GM21717 (cell line): ENCODE results near the gene OGDH.
A peak's percentile ranks its signal among the peaks of the same experiment; 100 is the strongest.
"Not testable (repeated sequence)": the region's sequence is repeated elsewhere in the genome, so short reads cannot be mapped to it uniquely, and the experiment has no call there.

Experiments
- ATAC-seq: cut with Tn5 transposase; IDR thresholded peaks from one replicate; pipeline ENCODE4 v1.9.1; 2021; ENCODE audit warnings: mild to moderate bottlenecking, moderate library complexity; ENCODE audit not compliant: unreplicated experiment

Gene OGDH

DNA sequence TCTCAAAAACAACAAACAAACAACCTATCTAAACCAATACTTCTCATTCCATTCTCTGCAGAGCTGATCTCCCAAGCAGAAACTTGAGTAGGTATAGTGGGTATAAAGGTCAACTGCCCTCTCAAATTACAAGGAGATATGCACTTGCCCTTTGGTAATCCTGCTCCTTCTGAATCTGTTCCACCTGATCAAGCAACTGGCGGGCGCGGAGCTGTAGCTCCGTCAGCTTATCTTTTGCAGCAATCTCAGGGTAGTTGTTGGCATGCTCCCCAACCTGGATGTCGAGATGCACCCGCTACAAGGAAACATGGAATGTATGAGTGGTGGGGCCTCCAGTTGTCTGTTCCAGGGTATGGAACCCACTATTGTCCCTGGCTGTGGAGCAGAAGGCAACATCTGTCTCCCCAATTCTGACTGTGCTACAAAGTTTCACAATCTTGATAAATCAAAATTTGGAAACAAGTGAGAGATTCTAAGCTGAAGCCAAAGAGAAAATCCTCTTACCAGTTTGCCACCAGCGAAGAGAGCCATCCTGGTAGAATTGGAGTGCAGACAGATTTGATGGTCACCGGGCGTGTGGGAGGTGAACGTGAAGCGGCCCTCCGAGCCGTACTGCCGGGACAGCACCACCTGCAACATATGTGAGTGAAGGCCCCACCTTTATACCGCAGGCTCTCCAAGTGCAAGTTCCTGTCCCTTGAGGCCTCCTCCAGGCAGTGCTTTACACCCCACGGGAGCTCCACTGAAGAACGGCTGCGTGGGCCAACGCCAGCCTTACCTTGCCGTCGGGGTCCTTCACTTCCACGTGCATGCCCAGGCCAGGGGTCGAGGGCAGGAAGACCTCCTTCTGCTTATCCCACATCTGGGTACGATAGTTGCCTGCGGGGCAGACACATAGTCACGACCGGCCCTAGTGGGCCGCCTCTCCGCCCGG, 25.2 kb upstream of the OGDH start:
- ATAC-seq: peak; percentile 41

DNA sequence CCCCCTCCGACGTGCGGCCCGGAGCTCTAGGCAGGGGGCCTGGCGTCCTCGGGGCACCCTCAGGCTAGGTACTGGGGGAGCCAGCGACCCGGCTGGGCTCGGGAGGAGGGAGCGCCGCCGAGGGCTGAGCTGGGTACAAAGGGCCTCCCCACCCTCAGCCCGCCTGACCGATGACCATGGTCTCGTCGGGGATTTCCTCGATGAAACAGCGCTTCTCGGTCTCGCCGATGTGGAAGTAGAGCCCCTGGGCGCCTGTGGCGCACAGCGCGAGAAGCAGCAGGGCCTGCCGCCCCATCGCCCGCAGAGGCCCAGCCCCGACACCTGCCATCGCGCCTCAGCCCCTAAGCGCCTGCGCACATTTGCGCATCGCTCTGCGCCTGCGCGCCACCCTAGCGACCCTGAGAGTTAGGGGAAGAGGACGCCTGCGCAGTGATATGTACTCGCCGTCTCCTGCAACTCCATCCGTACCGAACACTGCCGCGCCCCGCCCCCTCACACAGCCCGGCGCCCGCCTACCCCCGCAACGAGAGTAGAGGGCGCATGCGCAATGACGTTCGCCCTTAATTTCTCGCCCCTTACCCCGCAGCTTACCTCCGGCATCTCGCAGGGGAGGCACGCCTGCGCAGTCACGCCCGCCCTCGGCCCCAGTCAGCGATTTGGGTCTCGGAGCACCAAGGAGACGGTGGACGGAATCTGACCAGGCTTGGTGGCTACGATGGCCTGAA, 24.4 kb upstream of the OGDH start, which contains the start of gene TMED4:
Gene TMED4, minus strand, starts transcription at position 353 of the 725 bp plus-strand sequence. Its CDS starts 25 bp downstream, at position 328.
- peak; percentile 73 for ATAC-seq

DNA sequence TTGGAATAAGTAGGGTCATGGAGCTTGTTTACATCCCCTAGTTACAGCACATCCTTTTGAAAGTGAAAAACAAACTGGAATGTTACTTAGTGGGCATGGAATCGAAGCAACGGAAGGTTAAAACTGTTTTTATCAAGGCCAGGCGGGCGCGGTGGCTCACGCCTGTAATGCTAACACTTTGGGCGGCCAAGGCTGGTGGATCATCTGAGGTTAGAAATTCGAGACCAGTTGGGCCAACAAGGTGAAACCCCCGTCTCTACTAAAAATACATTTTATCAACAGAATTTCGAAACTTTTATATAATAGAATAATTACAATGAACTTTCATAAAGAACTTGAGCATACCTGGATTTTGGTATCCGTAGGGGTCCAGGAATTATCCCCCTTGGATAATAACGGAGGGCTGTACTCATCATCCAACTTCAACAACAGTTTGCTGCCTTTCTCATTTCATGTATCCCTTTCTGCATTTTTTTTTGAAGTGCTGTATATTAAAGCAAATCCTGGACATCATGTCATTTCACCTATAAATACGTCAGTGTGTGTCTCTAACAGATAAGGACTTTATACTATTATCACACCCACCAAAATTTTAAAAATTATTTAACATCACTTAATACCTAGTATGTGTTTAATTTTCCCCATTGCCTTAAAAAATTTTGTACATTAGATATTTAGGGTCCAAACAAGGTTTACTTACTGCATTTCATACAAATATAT, 23.1 kb upstream of the OGDH start:
- no peak for ATAC-seq

DNA sequence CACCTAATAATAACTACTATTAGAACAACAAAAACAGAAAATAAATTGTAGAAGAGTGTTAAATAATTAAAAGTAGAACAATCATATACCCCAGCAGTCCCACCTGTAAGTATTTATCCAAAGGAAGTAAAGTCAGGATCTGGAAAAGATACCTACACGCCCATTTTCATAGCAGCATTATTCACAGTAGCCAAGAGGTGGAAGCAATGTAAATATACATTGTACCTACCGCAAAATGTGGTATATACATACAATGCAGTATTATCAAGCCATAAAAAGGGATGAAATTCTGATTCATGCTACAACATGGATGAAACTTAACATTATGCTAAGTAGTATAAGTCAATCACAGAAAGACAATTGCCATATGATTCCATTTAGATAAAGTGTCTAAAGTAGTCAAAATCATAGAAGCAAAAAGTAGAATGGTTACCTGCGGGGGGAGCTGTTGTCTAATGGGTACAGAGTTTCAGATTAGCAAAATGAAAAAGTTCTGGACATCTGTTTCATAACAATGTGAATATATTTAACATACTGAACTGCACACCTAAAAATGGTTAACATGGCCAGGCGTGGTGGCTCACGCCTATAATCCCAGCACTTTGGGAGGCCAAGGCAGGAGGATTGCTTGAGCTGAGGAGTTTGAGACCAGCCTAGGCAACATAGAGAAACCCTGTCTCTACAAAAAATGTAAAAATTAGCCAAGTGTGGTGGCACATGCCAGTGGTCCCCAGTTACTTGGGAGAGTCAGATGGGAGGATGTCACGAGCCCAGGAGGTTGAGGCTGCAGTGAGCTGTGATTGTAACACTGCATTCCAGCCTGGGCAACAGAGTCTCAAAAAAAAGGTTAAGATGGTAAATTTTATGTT, 18.4 kb upstream of the OGDH start:
- ATAC-seq: no peak

DNA sequence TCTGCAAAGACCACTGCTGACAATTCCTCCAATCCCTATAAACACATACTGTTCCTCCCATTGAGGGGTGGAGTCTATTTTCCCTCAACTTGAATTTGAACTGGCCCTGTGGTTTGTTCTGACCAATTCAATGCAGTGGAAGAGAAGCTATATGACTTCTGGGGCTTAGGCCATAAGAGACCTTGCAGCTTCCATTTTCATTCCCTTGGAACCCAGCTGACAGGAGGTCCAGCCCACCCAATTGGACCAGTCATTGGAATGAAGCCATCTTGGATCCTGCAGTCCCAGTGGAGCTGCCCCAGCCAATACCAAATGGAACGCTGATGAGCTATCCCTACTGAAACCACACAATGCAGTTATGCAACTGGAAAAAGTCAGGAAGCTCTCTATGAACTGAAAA, 15.5 kb upstream of the OGDH start:
- ATAC-seq: no peak

DNA sequence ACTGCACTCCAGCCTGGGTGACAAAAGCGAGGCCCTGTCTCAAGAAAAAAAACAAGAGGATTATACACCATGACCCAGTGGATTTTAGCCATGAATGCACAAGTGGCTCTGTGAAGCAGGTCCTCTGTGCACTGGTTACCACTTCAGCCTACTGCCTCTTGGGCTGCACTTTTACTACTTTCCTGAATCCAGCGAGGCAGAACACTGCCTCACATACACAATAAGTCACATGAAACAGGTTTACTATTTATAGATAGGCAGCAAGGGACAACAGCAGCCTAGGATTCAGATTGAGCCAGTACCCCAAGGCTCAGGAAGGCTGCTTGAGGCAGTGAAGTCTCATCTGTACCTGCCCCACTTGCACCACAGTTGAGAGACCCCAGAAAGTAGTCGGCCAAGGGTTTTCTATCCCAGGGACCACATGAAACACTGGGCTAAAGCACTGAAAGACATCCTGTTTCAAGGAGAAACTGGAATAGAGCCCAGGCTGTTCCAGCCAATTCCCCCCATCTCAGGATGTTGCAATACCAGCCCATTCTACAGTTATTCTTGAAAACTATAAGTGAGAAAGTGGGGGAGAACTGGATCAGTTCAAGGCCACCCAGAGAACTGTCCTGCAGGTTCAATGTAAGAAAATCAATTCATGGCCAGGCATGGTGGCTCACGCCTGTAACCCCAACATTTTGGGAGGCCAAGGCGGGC, 10.3 kb upstream of the OGDH start:
- no peak for ATAC-seq

DNA sequence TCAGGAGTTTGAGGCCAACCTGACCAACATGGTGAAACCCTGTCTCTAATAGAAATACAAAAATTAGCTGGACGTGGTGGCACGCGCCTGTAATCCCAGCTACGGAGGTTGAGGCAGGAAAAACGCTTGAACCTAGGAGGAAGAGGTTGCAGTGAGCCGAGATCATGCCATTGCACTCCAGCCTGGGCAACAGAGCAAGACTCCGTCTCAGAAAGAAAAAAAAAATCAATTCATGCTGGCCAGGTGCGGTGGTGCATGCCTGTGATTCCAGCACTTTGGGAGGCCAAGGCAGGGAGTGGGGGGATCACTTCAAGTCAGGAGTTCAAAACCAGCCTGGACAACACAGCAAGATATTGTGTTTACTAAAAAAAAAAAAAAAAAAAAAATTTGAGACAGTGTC, 9.2 kb upstream of the OGDH start:
- ATAC-seq: not testable (repeated sequence)

DNA sequence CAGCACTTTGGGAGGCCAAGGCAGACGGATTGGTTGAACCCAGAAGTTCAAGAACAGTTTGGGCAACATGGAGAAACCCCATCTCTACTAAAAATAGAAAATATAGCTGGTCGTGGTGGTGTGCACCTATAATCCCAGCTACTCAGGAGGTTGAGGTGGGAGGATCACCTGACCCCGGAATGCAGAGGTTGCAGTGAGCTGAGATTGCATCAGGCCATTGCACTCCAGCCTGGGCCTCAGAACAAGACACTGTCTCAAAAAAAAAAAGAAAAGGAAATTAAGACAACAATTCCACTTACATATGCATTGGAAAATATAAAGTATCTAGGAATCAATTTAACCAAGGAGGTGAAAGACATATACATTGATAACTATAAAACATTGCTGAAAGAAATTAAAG, 7.2 kb upstream of the OGDH start:
- ATAC-seq: no peak

DNA sequence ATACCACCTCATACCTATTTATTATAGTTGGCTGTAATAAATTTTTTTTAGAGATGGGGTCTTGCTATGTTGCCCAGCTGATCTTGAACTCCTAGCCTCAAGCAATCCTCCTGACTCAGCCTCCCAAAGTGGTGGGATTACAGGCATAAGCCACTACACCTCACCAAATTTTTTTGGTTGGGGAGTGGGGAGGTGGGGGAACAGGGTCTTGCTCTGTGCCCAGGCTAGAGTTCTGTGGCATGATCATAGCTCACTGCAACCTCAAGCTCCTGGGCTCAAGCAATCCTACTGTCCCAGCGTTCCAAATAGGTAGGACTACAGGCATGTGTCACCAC, 3.9 kb upstream of the OGDH start:
- ATAC-seq: no peak

DNA sequence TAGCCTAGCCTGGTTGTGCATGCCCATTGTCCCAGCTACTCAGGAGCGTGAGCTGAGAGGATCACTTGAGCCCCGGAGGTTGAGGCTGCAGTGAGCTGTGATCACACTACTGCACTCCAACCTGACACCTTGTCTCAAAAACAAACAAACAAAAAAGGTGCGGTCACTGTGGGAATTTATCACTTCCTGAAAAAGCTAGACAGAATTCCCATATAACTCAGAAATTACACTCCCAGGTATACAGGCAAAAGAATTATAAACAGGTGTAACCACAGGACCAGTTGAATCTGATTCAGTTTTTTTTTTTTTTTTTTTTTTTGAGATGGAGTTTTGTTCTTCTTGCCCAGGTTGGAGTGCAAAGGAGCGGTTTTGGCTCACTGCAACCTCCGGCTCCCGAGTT, 3.2 kb upstream of the OGDH start:
- no peak for ATAC-seq

DNA sequence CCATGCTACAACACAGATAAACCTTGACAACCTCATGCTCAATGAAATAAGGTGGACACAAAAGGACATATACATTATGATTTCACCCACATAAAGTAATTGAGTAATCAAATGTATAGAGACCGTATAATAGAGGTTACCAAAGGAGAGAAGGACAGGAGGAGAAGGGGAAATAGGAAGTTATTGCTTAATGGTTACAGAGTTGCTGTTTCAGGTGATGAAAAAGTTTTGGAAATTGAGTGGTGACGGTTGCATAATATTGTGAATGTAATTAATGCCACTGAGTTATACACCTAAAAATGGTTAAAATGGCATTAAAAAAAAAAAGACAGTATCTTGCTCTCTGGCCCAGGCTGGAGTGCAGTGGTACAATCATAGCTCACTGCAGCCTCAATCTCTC, 1.5 kb upstream of the OGDH start:
- no peak for ATAC-seq

DNA sequence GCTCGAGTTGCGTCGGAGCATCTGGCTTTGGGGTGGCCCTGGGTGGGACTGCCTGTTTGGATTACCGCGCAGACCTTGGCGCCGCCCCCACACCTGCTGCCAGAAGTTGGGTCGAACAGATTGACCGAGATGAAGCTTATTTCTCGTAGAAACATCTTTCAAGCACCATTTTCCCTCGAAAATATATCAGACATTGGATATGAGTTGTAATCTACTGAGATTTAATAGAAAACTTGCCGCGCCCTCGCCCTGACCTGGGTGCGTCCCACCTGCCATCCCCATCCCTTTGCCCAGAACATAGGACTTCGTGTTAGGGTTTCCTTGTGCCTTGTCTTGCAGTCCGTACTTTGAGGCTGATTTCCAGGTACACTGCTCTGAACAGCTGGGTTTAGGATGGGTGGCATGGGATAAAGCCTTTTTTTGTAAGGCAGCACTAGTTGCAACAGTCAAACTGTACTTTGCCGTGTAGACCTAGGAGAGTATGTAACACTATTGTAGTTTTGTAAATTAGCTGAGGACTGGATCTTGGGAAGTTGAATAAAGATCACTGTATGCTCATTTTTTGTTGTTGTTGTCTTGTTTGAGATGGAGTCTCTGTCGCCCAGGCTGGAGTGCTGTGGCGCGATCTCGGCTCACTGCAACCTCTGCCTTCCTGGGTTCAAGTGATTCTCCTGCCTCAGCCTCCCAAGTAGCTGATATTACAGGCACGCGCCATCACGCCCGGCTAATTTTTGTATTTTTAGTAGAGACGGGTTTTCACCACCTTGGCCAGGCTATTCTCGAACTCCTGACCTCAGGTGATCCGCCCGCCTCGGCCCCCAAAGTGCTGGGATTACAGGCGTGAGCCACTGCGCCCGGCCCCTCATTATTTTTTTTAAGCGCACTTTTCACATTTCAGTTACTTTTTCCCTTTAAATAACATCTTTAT, 978 bp downstream of the OGDH start:
- no peak for ATAC-seq

DNA sequence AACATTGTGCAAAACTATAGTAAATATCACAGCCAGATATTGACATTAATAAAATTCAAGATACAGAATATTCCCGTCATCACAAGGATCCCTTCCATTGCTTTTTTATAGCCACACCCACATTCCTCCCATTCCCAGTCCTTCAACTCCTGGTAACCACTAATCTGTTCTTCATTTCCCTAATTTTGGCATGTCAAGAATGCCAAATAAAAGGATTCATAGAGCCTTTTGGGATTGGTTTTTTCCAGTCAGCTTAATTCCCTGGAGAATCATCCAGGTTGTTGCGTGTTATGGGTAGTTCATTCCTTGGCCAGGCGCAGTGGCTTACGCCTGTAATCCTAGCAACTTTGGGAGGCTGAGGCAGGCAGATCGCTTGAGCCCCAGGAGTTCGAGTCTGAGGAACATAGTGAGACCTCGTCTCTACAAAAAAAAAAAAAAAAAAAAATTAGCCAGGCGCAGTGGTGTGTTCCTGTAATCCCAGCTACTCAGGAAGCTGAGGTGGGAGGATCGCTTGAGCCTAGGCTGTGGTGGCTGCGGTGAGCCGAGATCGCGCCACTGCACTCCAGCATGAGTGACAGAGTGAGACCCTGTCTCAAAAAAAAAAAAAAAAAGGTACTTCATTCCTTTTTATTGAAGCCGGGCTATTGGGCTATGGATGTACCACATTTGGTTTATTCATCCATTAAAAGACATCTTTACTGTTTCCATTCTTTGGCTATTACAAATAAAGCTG, 2.7 kb downstream of the OGDH start:
- ATAC-seq: no peak

DNA sequence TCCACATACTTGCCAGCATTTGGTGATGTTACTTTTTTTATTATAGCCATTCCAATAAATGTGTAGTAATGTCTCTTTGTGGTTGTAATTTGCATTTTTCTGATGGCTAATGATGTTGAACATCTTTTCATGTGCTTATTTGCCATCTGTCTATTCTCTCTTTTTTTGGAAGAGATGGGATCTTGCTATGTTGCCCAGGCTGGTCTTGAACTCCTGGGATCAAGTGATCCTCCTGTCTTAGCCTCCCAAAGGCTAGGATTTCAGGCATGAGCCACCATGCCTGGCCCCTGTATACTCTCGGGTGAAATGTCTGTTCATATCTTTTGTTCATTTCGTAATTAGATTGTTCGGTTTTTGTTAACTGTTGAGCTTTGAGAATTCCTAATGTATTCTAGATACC, 3.4 kb downstream of the OGDH start:
- no peak for ATAC-seq

DNA sequence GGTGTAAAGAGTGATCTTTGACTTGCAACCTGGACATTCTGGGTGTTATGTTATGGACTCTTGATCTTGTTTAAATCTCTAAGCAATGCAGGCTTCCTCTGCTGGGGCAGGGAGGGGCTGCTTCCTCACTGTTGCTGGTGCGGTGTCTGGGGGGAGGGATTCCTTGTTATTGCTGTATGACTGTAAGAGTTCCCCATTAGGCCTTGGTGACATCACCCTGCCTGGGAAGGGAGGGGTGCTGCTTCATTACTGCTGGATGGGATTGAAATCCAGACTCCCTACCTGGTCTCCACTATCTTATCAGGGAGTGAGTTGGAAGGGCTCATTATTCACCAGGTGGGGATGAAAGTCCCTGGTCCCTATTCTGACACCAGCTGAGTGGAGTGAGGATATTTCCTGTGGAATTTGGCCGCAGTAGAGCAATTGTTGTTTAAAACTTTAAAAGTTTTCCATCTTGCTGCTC, 8.8 kb downstream of the OGDH start:
- ATAC-seq: no peak

DNA sequence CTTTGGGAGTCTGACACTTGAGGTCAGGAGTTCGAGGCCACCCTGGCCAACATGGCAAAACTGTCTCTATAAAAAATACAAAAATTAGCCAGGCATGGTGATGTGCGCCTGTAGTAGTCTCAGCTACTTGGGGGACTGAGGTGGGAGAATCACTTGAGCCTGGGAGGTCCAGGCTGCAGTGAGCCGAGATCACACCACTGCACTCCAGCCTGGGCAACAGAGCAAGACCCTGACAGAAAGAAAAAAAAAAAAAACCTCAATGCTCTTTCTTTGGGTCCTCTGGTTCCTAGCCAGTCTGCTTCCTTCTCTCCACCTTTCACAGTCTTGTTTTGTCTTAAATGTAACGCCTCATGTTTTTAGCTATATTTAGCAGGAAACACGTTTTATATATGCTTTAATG, 9.4 kb downstream of the OGDH start:
- no peak for ATAC-seq

DNA sequence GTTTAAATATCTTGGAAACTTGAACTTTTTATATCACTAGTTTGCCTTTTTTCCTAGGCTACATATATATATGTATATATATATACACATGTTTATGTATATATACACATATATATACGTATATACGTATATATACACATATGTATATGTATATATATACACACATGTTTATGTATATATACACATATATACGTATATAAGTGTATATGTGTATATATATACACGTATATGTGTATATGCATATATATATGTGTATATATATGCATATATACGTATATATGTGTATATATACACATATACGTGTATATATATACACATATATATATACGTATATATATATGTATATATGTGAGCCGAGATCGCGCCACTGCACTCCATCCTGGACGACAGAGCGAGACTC, 10.1 kb downstream of the OGDH start:
- no peak for ATAC-seq

DNA sequence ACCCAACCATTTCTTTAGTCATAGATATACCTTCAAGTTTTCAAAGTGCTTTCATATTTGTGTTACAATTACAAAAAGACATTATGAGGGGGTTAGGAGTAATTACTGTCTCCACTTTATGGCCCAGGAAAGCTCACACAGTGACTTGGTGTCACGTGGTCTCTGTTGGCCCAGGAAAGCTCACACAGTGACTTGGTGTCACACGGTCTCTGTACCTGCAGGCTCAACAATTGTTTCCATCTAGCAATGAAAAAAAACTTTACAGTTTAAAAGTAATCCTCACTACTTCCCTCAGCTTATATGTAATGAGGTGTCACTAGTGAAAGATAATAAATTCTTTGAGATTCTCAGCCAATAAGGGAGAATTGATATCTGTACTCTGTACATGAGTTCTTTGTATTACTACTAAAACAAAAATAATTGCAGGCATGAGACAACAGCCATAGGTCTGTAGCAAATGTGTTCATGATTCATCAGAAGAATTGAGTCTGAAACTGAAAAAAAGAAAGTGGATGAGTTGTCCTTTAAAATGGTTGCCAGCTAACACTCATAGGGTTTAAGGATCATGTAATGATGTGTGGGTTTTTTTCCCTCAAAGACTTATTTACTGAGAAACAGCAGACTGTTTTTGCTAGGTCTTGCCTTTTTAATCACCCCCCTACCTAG, 10.9 kb downstream of the OGDH start:
- ATAC-seq: no peak
